HepG2 (cell line): ENCODE results near the gene MSANTD2. TPM values are rescaled to one million over a fixed set of nuclear protein-coding genes. Genes with fewer than 3 reads are reported as not detected.
A peak's percentile ranks its signal among the peaks of the same experiment; 100 is the strongest.

Experiments
- BRCA1 ChIP-seq: sonication (generic); formaldehyde crosslinking; IDR thresholded peaks from 2 replicates; pipeline ENCODE4 v1.4.0; 2020; ENCODE audit warnings: missing genetic modification reagents
- ETV6 ChIP-seq: sonication (generic); formaldehyde crosslinking; conservative IDR thresholded peaks from 2 replicates; pipeline ENCODE4 v1.4.0; 2020; ENCODE audit warnings: missing genetic modification reagents
- GFI1 ChIP-seq: sonication (generic); formaldehyde crosslinking; IDR thresholded peaks from 2 replicates; pipeline ENCODE4 v1.5.0; 2020; ENCODE audit warnings: missing genetic modification reagents, mild to moderate bottlenecking, borderline replicate concordance
- GTF2F1 ChIP-seq: fragments of 150-350 bp; IDR thresholded peaks from 2 replicates; pipeline ENCODE4 v1.6.1; 2014; ENCODE audit warnings: low read length
- HNRNPLL ChIP-seq: fragments of 200-400 bp; formaldehyde crosslinking; IDR thresholded peaks from 2 replicates; pipeline ENCODE4 v1.6.1; 2017; ENCODE audit warnings: mild to moderate bottlenecking, low read depth, low read length; ENCODE audit not compliant: poor library complexity, severe bottlenecking
- KLF11 ChIP-seq: IDR thresholded peaks from 2 replicates; pipeline ENCODE4 v1.6.1; 2016; ENCODE audit warnings: missing compliant biosample characterization
- KMT2A ChIP-seq: sonication (generic); formaldehyde crosslinking; IDR thresholded peaks from 2 replicates; pipeline ENCODE4 v1.4.0; 2020; ENCODE audit warnings: missing genetic modification reagents
- NR3C1 ChIP-seq: sonication (generic); formaldehyde crosslinking; IDR thresholded peaks from 2 replicates; pipeline ENCODE4 v1.4.0; 2020; ENCODE audit warnings: missing genetic modification reagents
- RBM22 ChIP-seq: fragments of 200-400 bp; formaldehyde crosslinking; optimal IDR thresholded peaks from 2 replicates; pipeline ENCODE3; 2017; ENCODE audit warnings: mild to moderate bottlenecking, low read length, moderate library complexity
- RORA ChIP-seq: sonication (generic); formaldehyde crosslinking; IDR thresholded peaks from 2 replicates; pipeline ENCODE4 v1.5.0; 2020; ENCODE audit warnings: mild to moderate bottlenecking, missing genetic modification reagents, moderate library complexity
- SATB2 ChIP-seq: sonication (generic); formaldehyde crosslinking; IDR thresholded peaks from 2 replicates; pipeline ENCODE4 v1.5.0; 2020; ENCODE audit warnings: missing genetic modification reagents
- SOX13 ChIP-seq, 3 experiments: fragments of 450-650 bp in 1 of 3; sonication (generic) in 1 of 3; formaldehyde crosslinking in 1 of 3; IDR thresholded peaks in 2 of 3; conservative IDR thresholded peaks in 1 of 3; 2 replicates each; pipeline versions ENCODE4 v1.5.0 to v1.6.1; 2016 to 2020; ENCODE audit warnings: antibody characterized with exemption in 1 of 3, mild to moderate bottlenecking in 1 of 3, missing compliant biosample characterization in 1 of 3, missing genetic modification reagents in 1 of 3, moderate library complexity in 1 of 3
- TARDBP ChIP-seq: sonication (generic); formaldehyde crosslinking; IDR thresholded peaks from 2 replicates; pipeline ENCODE4 v1.8.0; 2022; ENCODE audit warnings: mild to moderate bottlenecking, missing genetic modification reagents
- ZKSCAN8 ChIP-seq: IDR thresholded peaks from 2 replicates; pipeline ENCODE4 v1.6.1; 2016; ENCODE audit warnings: borderline replicate concordance, missing genetic modification reagents, missing compliant biosample characterization
- ZNF501 ChIP-seq: sonication (generic); formaldehyde crosslinking; IDR thresholded peaks from 2 replicates; pipeline ENCODE4 v1.5.1; 2020; ENCODE audit warnings: mild to moderate bottlenecking, moderate library complexity, missing genetic modification reagents
- ZNF761 ChIP-seq: sonication (generic); formaldehyde crosslinking; conservative IDR thresholded peaks from 2 replicates; pipeline ENCODE4 v1.4.0; 2020; ENCODE audit warnings: mild to moderate bottlenecking, missing genetic modification reagents
- polyA plus RNA-seq, 8 experiments: library from polyadenylated mRNA; depleted of rRNA in 3 of 8; stranded (reverse) in 7 of 8; unstranded in 1 of 8; fragments of >200 nt; fragmentation: Illumina TruSeq in 4 of 8; extraction: Trizol in 4 of 8; gene quantifications; 2 replicates each; pipeline versions ENCODE4 v1.2.1 to v1.2.3, GENCODE V29; 2011 to 2016; ENCODE audit warnings: low read depth in 4 of 8, missing spikeins in 1 of 8, mixed read lengths in 1 of 8; ENCODE audit not compliant: insufficient read depth in 1 of 8
- total RNA-seq, 5 experiments: library from RNA; depleted of rRNA; stranded (reverse); fragments of >200 nt; fragmentation: Illumina TruSeq; extraction: Trizol; gene quantifications; 2 replicates each; pipeline ENCODE4 v1.2.3, GENCODE V29; 2016; ENCODE audit warnings: low read depth in 1 of 5
- TF ChIP-seq, protein P1 (sequence below): sonication (generic); formaldehyde crosslinking; IDR thresholded peaks from 2 replicates; pipeline ENCODE4 v1.5.0; 2020; ENCODE audit warnings: missing genetic modification reagents
- TF ChIP-seq, protein P2 (sequence below): sonication (generic); formaldehyde crosslinking; IDR thresholded peaks from 2 replicates; pipeline ENCODE4 v1.5.0; 2020; ENCODE audit warnings: missing genetic modification reagents
- TF ChIP-seq, protein P3 (sequence below): sonication (generic); formaldehyde crosslinking; IDR thresholded peaks from 2 replicates; pipeline ENCODE4 v1.8.1; 2023; ENCODE audit warnings: missing genetic modification reagents, mild to moderate bottlenecking, borderline replicate concordance
- TF ChIP-seq, protein P4 (sequence below): sonication (generic); formaldehyde crosslinking; conservative IDR thresholded peaks from 2 replicates; pipeline ENCODE4 v1.5.0; 2020; ENCODE audit warnings: missing genetic modification reagents
- TF ChIP-seq, protein P5 (sequence below): IDR thresholded peaks from 2 replicates; pipeline ENCODE4 v1.6.1; 2016; ENCODE audit warnings: missing biosample characterization, missing genetic modification reagents, low read depth
- TF ChIP-seq, protein P6 (sequence below): sonication (generic); formaldehyde crosslinking; IDR thresholded peaks from 2 replicates; pipeline ENCODE4 v1.5.1; 2020; ENCODE audit warnings: missing genetic modification reagents, mild to moderate bottlenecking, borderline replicate concordance

The MSANTD2 gene
- total and polyA plus RNA-seq, 2 of the 13 experiments (the other 11 are each of a cell fraction or from before 2014, with no cell fraction given), result 8.7 to 10.1 TPM

DNA sequence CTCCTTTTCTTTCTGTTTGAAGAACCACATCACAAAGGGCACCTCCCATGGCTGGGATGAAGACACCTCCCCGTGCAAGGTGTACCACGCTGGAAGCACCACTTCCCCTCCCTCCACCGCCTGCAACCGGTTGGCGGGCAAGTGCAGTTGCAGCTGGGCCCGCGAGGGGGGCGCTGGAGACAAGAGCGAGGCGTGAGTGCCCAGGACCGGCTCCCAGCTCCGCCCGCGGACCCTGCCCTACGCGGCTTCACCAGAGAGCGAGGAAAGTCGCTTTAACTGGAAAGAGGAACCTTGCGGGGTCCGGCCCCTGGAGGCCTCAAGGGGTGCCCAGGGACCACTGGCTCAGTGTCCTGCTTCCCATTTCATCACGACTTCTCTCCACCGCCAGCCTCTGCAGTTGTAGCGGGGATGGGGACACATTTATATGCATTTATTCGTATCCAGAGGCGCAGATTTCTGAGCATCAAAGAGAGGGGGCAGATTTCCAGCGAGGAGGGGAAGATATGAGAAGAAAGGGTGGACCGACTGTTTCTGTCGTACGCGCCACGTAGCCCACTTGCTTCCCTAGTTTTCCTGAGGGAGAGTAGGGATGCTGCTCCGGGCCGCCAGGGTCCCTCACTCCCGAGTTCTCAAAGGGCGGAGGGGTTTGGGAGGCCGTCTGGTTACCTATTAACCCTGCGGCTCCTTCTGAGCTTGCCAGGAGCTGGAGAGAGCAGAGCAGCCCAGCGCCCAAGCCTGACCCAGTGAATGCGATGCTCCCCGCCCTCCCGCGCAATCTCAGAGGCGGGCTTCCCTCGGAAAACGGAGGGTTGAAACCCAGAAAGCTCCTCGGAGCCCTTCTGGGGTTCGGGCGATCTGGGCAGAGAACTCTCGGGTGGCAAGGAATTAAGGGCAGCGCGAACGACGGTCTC is 41.6 kb downstream of the MSANTD2 start (continued):
- TF ChIP-seq, protein P1, sequence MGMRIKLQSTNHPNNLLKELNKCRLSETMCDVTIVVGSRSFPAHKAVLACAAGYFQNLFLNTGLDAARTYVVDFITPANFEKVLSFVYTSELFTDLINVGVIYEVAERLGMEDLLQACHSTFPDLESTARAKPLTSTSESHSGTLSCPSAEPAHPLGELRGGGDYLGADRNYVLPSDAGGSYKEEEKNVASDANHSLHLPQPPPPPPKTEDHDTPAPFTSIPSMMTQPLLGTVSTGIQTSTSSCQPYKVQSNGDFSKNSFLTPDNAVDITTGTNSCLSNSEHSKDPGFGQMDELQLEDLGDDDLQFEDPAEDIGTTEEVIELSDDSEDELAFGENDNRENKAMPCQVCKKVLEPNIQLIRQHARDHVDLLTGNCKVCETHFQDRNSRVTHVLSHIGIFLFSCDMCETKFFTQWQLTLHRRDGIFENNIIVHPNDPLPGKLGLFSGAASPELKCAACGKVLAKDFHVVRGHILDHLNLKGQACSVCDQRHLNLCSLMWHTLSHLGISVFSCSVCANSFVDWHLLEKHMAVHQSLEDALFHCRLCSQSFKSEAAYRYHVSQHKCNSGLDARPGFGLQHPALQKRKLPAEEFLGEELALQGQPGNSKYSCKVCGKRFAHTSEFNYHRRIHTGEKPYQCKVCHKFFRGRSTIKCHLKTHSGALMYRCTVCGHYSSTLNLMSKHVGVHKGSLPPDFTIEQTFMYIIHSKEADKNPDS (CRISPR knock-in tag), result no peak
- TF ChIP-seq ZKSCAN8 (CRISPR knock-in tag) (0 out of 2 replicates have a peak, but pooled peaks have one; percentile 33), BRCA1 (CRISPR knock-in tag) (no peak), ETV6 (CRISPR knock-in tag) (no peak), SOX13 (IDR thresholded peaks at IDR 0.05) (no peak), SOX13 (CRISPR knock-in tag; conservative IDR thresholded peaks at IDR 0.05 in 1 of 2, IDR thresholded peaks at IDR 0.05 in 1 of 2) (peak in 1 of 2 experiments; percentile 25; a peak in 1 of 4 replicates), HNRNPLL (peak; percentile 78), NR3C1 (no peak), ZNF501 (CRISPR knock-in tag) (peak; percentile 51; the same call in 1 of the 2 replicates), TARDBP (no peak), RBM22 (no peak), KMT2A (0 out of 2 replicates have a peak, but pooled peaks have one; percentile 25), GFI1 (CRISPR knock-in tag) (no peak), GTF2F1 (no peak), ZNF761 (CRISPR knock-in tag) (no peak), SATB2 (CRISPR knock-in tag) (no peak), KLF11 (CRISPR knock-in tag) (no peak), RORA (CRISPR knock-in tag) (no peak)
- TF ChIP-seq, protein P2, sequence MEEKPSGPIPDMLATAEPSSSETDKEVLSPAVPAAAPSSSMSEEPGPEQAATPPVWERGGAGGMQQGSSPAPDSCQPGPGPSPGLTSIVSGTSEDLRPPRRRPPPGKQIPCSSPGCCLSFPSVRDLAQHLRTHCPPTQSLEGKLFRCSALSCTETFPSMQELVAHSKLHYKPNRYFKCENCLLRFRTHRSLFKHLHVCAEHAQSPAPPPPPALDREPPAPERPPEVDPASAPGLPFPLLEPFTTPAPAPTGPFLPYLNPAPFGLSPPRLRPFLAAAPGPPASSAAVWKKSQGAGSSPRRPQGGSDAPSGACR, result no peak
- TF ChIP-seq, protein P3, sequence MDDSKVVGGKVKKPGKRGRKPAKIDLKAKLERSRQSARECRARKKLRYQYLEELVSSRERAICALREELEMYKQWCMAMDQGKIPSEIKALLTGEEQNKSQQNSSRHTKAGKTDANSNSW (CRISPR knock-in tag), result no peak
- TF ChIP-seq, protein P4, sequence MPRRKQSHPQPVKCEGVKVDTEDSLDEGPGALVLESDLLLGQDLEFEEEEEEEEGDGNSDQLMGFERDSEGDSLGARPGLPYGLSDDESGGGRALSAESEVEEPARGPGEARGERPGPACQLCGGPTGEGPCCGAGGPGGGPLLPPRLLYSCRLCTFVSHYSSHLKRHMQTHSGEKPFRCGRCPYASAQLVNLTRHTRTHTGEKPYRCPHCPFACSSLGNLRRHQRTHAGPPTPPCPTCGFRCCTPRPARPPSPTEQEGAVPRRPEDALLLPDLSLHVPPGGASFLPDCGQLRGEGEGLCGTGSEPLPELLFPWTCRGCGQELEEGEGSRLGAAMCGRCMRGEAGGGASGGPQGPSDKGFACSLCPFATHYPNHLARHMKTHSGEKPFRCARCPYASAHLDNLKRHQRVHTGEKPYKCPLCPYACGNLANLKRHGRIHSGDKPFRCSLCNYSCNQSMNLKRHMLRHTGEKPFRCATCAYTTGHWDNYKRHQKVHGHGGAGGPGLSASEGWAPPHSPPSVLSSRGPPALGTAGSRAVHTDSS, result no peak
- TF ChIP-seq, protein P5, sequence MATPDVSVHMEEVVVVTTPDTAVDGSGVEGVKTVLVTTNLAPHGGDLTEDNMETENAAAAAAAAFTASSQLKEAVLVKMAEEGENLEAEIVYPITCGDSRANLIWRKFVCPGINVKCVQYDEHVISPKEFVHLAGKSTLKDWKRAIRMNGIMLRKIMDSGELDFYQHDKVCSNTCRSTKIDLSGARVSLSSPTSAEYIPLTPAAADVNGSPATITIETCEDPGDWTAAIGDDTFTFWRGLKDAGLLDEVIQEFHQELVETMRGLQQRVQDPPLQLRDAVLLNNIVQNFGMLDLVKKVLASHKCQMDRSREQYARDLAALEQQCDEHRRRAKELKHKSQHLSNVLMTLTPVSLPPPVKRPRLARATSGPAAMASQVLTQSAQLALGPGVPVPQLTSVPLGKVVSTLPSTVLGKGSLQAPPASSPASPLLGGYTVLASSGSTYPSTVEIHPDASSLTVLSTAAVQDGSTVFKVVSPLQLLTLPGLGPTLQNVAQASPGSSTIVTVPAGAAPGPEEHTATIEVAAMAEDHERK (CRISPR knock-in tag), result no peak
- TF ChIP-seq, protein P6, sequence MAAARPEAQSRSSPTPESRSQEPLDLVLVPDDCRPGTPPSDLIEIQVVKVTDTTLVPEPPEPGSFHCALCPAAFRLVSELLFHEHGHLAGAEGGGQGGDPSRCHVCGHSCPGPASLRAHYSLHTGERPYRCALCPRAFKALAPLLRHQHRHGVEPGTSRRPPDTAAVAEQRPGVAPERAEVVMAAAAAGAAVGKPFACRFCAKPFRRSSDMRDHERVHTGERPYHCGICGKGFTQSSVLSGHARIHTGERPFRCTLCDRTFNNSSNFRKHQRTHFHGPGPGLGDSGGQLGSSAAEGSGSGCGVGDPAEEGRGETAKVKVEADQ (CRISPR knock-in tag), result no peak
